Measurements from ENCODE around the gene ATRIP.

ATRIP gene

GRCh38 chr3:48492461-48493202, 46.1 kb downstream of the ATRIP start:
- DNase-seq (ENCODE audit: low spot score) (peak; percentile 67), ATAC-seq (ENCODE audit: low read depth) (peak; percentile 90)
- Histone ChIP-seq H3K4me1 (ENCODE audit: insufficient read depth, poor library complexity, severe bottlenecking) (peaks cover 17% of the 10 kb centered on the region), H3K9me3 (ENCODE audit: severe bottlenecking) (no peaks in the 10 kb centered on the region), H3K4me3 (ENCODE audit: severe bottlenecking) (no peak overlapping the region), H3K27me3 (ENCODE audit: insufficient read depth, poor library complexity, severe bottlenecking) (no peaks in the 10 kb centered on the region), H3K27ac (ENCODE audit: poor library complexity, severe bottlenecking) (peak overlapping the region; percentile 86), H3K36me3 (ENCODE audit: low read depth) (peaks cover 11% of the 10 kb centered on the region; the same call in 1 of the 2 replicates)
- no peak for TF ChIP-seq CTCF (IDR thresholded peaks at IDR 0.05; ENCODE audit: poor library complexity, severe bottlenecking)

- no peak overlapping the region for H3K4me3 ChIP-seq (ENCODE audit: severe bottlenecking)
- H3K27ac ChIP-seq (ENCODE audit: poor library complexity, severe bottlenecking), result peak overlapping the region; percentile 86
- H3K27me3 ChIP-seq (ENCODE audit: insufficient read depth, poor library complexity, severe bottlenecking), result no peaks in the 10 kb centered on the region
- H3K4me1 ChIP-seq (ENCODE audit: insufficient read depth, poor library complexity, severe bottlenecking), result peaks cover 17% of the 10 kb centered on the region
- no peak for TF ChIP-seq CTCF (IDR thresholded peaks at IDR 0.05; ENCODE audit: poor library complexity, severe bottlenecking)
- peaks cover 14% of the 10 kb centered on the region; the same call in 1 of the 2 replicates for H3K36me3 ChIP-seq (ENCODE audit: low read depth)
- no peaks in the 10 kb centered on the region for H3K9me3 ChIP-seq (ENCODE audit: severe bottlenecking)
- DNase-seq (ENCODE audit: low spot score) (no peak), ATAC-seq (ENCODE audit: low read depth) (no peak)
These were observed 46.6 kb downstream of the ATRIP start for GRCh38 chr3:48493203-48493501.

GRCh38 chr3:48500656-48501055, 54.1 kb downstream of the ATRIP start:
- H3K4me1 ChIP-seq (ENCODE audit: insufficient read depth, poor library complexity, severe bottlenecking), result peaks cover 5% of the 10 kb centered on the region
- no peak overlapping the region for H3K27ac ChIP-seq (ENCODE audit: poor library complexity, severe bottlenecking)
- no peak for TF ChIP-seq CTCF (IDR thresholded peaks at IDR 0.05; ENCODE audit: poor library complexity, severe bottlenecking)
- DNase-seq (ENCODE audit: low spot score) (no peak), ATAC-seq (ENCODE audit: low read depth) (no peak)
- peaks cover 6% of the 10 kb centered on the region; the same call in 1 of the 2 replicates for H3K36me3 ChIP-seq (ENCODE audit: low read depth)
- no peaks in the 10 kb centered on the region for H3K27me3 ChIP-seq (ENCODE audit: insufficient read depth, poor library complexity, severe bottlenecking)
- H3K4me3 ChIP-seq (ENCODE audit: severe bottlenecking), result no peak overlapping the region
- no peaks in the 10 kb centered on the region for H3K9me3 ChIP-seq (ENCODE audit: severe bottlenecking)

GRCh38 chr3:48501196-48501595, 54.7 kb downstream of the ATRIP start:
- Histone ChIP-seq H3K4me3 (ENCODE audit: severe bottlenecking) (no peak overlapping the region), H3K4me1 (ENCODE audit: insufficient read depth, poor library complexity, severe bottlenecking) (peaks cover 5% of the 10 kb centered on the region), H3K36me3 (ENCODE audit: low read depth) (peaks cover 6% of the 10 kb centered on the region; the same call in 1 of the 2 replicates), H3K9me3 (ENCODE audit: severe bottlenecking) (no peaks in the 10 kb centered on the region), H3K27ac (ENCODE audit: poor library complexity, severe bottlenecking) (no peak overlapping the region), H3K27me3 (ENCODE audit: insufficient read depth, poor library complexity, severe bottlenecking) (no peaks in the 10 kb centered on the region)
- DNase-seq (ENCODE audit: low spot score), result no peak
- no peak for ATAC-seq (ENCODE audit: low read depth)
- no peak for TF ChIP-seq CTCF (IDR thresholded peaks at IDR 0.05; ENCODE audit: poor library complexity, severe bottlenecking)

- Histone ChIP-seq H3K27me3 (ENCODE audit: insufficient read depth, poor library complexity, severe bottlenecking) (no peaks in the 10 kb centered on the region), H3K36me3 (ENCODE audit: low read depth) (peaks cover 6% of the 10 kb centered on the region; the same call in 1 of the 2 replicates), H3K9me3 (ENCODE audit: severe bottlenecking) (no peaks in the 10 kb centered on the region), H3K27ac (ENCODE audit: poor library complexity, severe bottlenecking) (peak overlapping the region; percentile 68), H3K4me3 (ENCODE audit: severe bottlenecking) (no peak overlapping the region), H3K4me1 (ENCODE audit: insufficient read depth, poor library complexity, severe bottlenecking) (peaks cover 6% of the 10 kb centered on the region)
- ATAC-seq (ENCODE audit: low read depth) (no peak), DNase-seq (ENCODE audit: low spot score) (no peak)
- TF ChIP-seq CTCF (IDR thresholded peaks at IDR 0.05; ENCODE audit: poor library complexity, severe bottlenecking), result no peak
These were observed 55.6 kb downstream of the ATRIP start for GRCh38 chr3:48502121-48502520.

All from RWPE2 (cell line).